Transverse colon (tissue), 3 donors: ENCODE results near the gene NBPF26.
"Not testable (repeated sequence)": the region's sequence is repeated elsewhere in the genome, so short reads cannot be mapped to it uniquely, and the experiment has no call there.

Experiments used
- POLR2A ChIP-seq: fragments of 450-650 bp; IDR thresholded peaks from one replicate; pipeline ENCODE4 v1.6.1; 2016; ENCODE audit warnings: antibody characterized with exemption, mild to moderate bottlenecking, moderate library complexity
- TF ChIP-seq, protein P1 (sequence below), 5 experiments: fragments of 200-600 bp in 3 of 5; fragments of 450-650 bp in 2 of 5; sonication (generic) in 3 of 5; IDR thresholded peaks; 1 replicate in 2 of 5; 2 replicates in 3 of 5; pipeline ENCODE4 v1.5.1; 2016 to 2017; ENCODE audit warnings: antibody characterized with exemption in 5 of 5, inconsistent platforms in 3 of 5, mild to moderate bottlenecking in 2 of 5, moderate library complexity in 1 of 5

DNA sequence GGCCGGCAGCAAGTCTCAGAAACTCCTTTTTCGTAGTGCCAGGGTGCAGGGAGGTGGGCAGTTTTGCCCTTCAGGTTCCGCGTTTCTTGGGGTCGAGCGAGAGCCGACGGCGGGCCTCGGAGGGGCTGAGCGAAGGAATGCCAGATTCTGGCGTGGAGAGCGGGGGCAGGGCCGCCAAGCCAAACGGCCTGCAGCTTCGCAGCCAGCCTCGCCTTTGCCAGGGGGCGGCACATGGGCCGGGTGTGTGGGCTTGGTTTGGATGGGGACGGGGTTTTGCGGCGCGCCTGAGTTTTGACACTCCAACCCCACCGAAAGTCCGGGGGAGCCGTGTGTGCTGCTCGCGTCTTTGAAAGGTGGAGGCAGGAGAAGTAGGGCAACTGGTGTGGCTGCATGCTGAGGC lies 762 bp downstream of the NBPF26 start:
- TF ChIP-seq, protein P1, sequence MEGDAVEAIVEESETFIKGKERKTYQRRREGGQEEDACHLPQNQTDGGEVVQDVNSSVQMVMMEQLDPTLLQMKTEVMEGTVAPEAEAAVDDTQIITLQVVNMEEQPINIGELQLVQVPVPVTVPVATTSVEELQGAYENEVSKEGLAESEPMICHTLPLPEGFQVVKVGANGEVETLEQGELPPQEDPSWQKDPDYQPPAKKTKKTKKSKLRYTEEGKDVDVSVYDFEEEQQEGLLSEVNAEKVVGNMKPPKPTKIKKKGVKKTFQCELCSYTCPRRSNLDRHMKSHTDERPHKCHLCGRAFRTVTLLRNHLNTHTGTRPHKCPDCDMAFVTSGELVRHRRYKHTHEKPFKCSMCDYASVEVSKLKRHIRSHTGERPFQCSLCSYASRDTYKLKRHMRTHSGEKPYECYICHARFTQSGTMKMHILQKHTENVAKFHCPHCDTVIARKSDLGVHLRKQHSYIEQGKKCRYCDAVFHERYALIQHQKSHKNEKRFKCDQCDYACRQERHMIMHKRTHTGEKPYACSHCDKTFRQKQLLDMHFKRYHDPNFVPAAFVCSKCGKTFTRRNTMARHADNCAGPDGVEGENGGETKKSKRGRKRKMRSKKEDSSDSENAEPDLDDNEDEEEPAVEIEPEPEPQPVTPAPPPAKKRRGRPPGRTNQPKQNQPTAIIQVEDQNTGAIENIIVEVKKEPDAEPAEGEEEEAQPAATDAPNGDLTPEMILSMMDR (IDR thresholded peaks at IDR 0.05), result not testable (repeated sequence)
- not testable (repeated sequence) for TF ChIP-seq POLR2A
